DOHH2 (cell line): ENCODE results near the gene PCCA.
"Not testable (repeated sequence)": the region's sequence is repeated elsewhere in the genome, so short reads cannot be mapped to it uniquely, and the experiment has no call there.

Experiments
- H3F3A ChIP-seq: fragments of 200-600 bp; sonication (generic), shearing (Covaris generic); 2 replicates; pipeline ENCODE4 v1.6.0; 2016; ENCODE audit warnings: antibody characterized with exemption, mild to moderate bottlenecking; ENCODE audit not compliant: control insufficient read depth, insufficient read depth
- H3K27ac ChIP-seq: fragments of 200-600 bp; sonication (generic); 2 replicates; pipeline ENCODE4 v1.5.1; 2014; ENCODE audit warnings: low read depth, mild to moderate bottlenecking, low read length, moderate library complexity
- H3K27me3 ChIP-seq: fragments of 200-600 bp; sonication (generic); 2 replicates; pipeline ENCODE4 v1.6.1; 2014; ENCODE audit warnings: mild to moderate bottlenecking, low read length, mixed read lengths; ENCODE audit not compliant: control insufficient read depth
- H3K36me3 ChIP-seq: fragments of 200-600 bp; sonication (generic); 2 replicates; pipeline ENCODE4 v1.6.1; 2014; ENCODE audit warnings: mild to moderate bottlenecking, low read length, moderate library complexity, mixed read lengths; ENCODE audit not compliant: control insufficient read depth
- H3K4me1 ChIP-seq: fragments of 200-600 bp; sonication (generic); 2 replicates; pipeline ENCODE4 v1.6.1; 2014; ENCODE audit warnings: mild to moderate bottlenecking, low read length, mixed read lengths; ENCODE audit not compliant: control insufficient read depth
- H3K4me2 ChIP-seq: fragments of 200-600 bp; sonication (generic); 2 replicates; pipeline ENCODE4 v1.6.0; 2014; ENCODE audit warnings: mild to moderate bottlenecking, low read length, moderate library complexity
- H3K4me3 ChIP-seq: fragments of 200-600 bp; sonication (generic); 2 replicates; pipeline ENCODE4 v1.5.1; 2014; ENCODE audit warnings: mild to moderate bottlenecking, low read length, mixed read lengths
- H3K79me2 ChIP-seq: fragments of 200-600 bp; sonication (generic); 2 replicates; pipeline ENCODE4 v1.6.1; 2014; ENCODE audit warnings: mild to moderate bottlenecking, low read length, mixed read lengths; ENCODE audit not compliant: control insufficient read depth
- H3K9me2 ChIP-seq: fragments of 200-600 bp; sonication (generic); replicated peaks from 2 replicates; pipeline ENCODE4 v1.6.1; 2014; ENCODE audit warnings: mild to moderate bottlenecking, low read length, mixed read lengths; ENCODE audit not compliant: control insufficient read depth
- H3K9me3 ChIP-seq: fragments of 200-600 bp; sonication (generic); 2 replicates; pipeline ENCODE4 v1.6.1; 2014; ENCODE audit warnings: antibody characterized with exemption, low read length, mixed read lengths; ENCODE audit not compliant: control insufficient read depth, insufficient read depth
- H4K20me1 ChIP-seq: fragments of 200-600 bp; sonication (generic); 2 replicates; pipeline ENCODE4 v1.6.0; 2014; ENCODE audit warnings: low read depth, mild to moderate bottlenecking, antibody characterized with exemption, low read length, moderate library complexity; ENCODE audit not compliant: control insufficient read depth, insufficient read depth
- EZH2phosphoT487 ChIP-seq: fragments of 200-600 bp; sonication (generic); IDR thresholded peaks from 2 replicates; pipeline ENCODE4 v1.6.1; 2017; ENCODE audit warnings: borderline replicate concordance, mild to moderate bottlenecking, antibody characterized with exemption, low read length, moderate library complexity, mixed read lengths
- TF ChIP-seq, protein P1 (sequence below): fragments of 200-600 bp; sonication (generic); IDR thresholded peaks from one replicate; pipeline ENCODE4 v1.5.1; 2014; ENCODE audit warnings: antibody characterized with exemption, mild to moderate bottlenecking, low read depth, low read length; ENCODE audit not compliant: poor library complexity, severe bottlenecking

The PCCA gene

GRCh38 chr13:100214886-100215285, 126.0 kb downstream of the PCCA start:
- Histone ChIP-seq H3K4me3 (no peak overlapping the region), H3K9me3 (no peaks in the 10 kb centered on the region), H3K27ac (no peak overlapping the region), H3K27me3 (no peaks in the 10 kb centered on the region), H3K4me2 (no peak overlapping the region), H4K20me1 (no peaks in the 10 kb centered on the region), H3K4me1 (no peaks in the 10 kb centered on the region), H3K9me2 (no peaks in the 10 kb centered on the region), H3K36me3 (no peaks in the 10 kb centered on the region), H3K79me2 (no peaks in the 10 kb centered on the region), H3F3A (no peaks in the 10 kb centered on the region)
- no peak for TF ChIP-seq EZH2phosphoT487
- TF ChIP-seq, protein P1, sequence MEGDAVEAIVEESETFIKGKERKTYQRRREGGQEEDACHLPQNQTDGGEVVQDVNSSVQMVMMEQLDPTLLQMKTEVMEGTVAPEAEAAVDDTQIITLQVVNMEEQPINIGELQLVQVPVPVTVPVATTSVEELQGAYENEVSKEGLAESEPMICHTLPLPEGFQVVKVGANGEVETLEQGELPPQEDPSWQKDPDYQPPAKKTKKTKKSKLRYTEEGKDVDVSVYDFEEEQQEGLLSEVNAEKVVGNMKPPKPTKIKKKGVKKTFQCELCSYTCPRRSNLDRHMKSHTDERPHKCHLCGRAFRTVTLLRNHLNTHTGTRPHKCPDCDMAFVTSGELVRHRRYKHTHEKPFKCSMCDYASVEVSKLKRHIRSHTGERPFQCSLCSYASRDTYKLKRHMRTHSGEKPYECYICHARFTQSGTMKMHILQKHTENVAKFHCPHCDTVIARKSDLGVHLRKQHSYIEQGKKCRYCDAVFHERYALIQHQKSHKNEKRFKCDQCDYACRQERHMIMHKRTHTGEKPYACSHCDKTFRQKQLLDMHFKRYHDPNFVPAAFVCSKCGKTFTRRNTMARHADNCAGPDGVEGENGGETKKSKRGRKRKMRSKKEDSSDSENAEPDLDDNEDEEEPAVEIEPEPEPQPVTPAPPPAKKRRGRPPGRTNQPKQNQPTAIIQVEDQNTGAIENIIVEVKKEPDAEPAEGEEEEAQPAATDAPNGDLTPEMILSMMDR: no peak

DNA sequence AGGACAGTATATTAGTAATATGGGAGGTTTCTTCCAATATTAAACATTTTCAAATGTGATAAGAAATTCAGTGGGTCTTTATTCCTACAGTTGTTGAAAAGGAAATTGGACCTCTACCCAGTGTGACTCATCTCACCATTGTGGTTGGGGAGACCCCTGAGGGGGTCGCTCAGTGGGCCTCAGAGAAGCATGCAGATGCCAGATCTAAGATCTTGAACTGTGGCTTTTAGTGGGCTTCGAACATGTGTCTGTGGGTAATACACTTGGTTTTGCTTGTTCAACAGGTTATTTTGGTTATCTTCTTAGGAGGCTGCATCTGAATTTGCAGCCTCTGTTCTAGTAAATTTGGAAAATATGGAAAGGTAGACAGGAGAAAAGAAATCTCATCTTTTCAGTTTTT, 132.3 kb downstream of the PCCA start:
- Histone ChIP-seq H3F3A (no peaks in the 10 kb centered on the region), H3K9me2 (no peaks in the 10 kb centered on the region), H3K4me2 (no peak overlapping the region), H3K4me1 (no peaks in the 10 kb centered on the region), H3K27ac (no peak overlapping the region), H3K4me3 (no peak overlapping the region), H4K20me1 (no peaks in the 10 kb centered on the region), H3K9me3 (no peaks in the 10 kb centered on the region), H3K27me3 (no peaks in the 10 kb centered on the region), H3K36me3 (no peaks in the 10 kb centered on the region), H3K79me2 (no peaks in the 10 kb centered on the region)
- TF ChIP-seq EZH2phosphoT487: no peak
- TF ChIP-seq, protein P1: no peak

- H3K4me3 ChIP-seq, H3F3A ChIP-seq, H3K9me3 ChIP-seq, H3K27ac ChIP-seq, H3K4me1 ChIP-seq, H3K36me3 ChIP-seq, H4K20me1 ChIP-seq, H3K9me2 ChIP-seq, H3K79me2 ChIP-seq, H3K4me2 ChIP-seq, H3K27me3 ChIP-seq: not testable (repeated sequence)
These were observed 135.2 kb downstream of the PCCA start for GRCh38 chr13:100223966-100224530.

DNA sequence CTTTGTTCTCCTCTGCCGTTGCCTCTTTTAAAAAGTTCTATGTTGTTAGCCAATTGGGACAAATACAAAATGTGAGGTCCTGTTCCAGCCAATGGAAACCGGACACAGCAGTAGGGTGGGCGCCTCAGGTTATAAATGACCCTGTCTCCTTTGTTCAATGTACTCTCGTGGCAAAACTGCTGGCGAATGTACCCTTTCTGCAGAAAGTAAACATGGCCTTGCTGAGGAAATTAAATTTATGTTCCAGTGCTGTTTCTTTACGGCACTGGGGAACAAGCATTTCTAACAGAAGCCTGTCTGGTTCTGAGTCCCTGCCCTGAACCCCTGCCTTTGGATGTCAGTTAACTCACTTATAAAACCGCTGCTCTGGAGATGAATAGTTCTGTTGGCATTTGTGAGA, 140.7 kb downstream of the PCCA start:
- Histone ChIP-seq H3K27me3 (no peaks in the 10 kb centered on the region), H3K9me3 (no peaks in the 10 kb centered on the region), H3K79me2 (no peaks in the 10 kb centered on the region), H3K36me3 (no peaks in the 10 kb centered on the region), H3K4me3 (no peak overlapping the region), H3K9me2 (no peaks in the 10 kb centered on the region), H3F3A (no peaks in the 10 kb centered on the region), H3K4me1 (no peaks in the 10 kb centered on the region), H3K4me2 (no peak overlapping the region), H3K27ac (no peak overlapping the region), H4K20me1 (no peaks in the 10 kb centered on the region)
- no peak for TF ChIP-seq EZH2phosphoT487
- TF ChIP-seq, protein P1: no peak
